Fibroblast of pulmonary artery (primary cell): ENCODE measurements around the gene RYK.
"Not testable (repeated sequence)": the region's sequence is repeated elsewhere in the genome, so short reads cannot be mapped to it uniquely, and the experiment has no call there.

Source experiments
- DNase-seq: peaks from one replicate; pipeline ENCODE4 v3.0.0-alpha.2; 2010; ENCODE audit warnings: low read depth
- H3K4me3 ChIP-seq: replicated peaks from 2 replicates; pipeline ENCODE4 v1.5.1; 2011; ENCODE audit warnings: low read depth, mild to moderate bottlenecking, control low read depth, low read length, moderate library complexity
- TF ChIP-seq, protein P1 (sequence below): IDR thresholded peaks from 2 replicates; pipeline ENCODE4 v1.5.1; 2011; ENCODE audit warnings: mild to moderate bottlenecking, control low read depth, low read length, inconsistent platforms; ENCODE audit errors: missing control alignments

RYK gene

DNA sequence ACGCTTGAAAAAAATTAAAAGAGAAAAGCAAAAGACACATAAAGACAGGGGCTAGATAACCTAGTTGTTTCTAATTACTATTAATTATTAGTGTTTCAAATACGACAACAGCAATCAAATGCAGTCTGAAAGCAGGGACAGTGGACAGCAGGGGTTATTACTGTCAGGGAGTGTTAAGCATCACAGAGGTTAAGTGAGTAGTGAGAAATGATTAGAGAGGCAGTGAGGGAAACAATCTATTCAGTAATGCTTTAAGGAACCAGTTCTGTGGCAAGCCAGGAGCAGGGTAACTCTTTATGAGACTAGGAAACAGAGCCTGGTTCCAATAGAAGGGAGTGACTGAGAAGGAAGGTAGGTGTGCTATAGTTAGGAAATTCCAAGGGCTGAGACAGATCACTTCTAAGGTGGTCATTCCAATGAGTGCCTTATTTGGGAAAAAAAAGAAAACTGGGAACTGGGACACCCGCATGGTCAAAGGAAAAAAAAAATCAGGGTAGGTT, 15.0 kb downstream of the RYK start:
- no peak overlapping the region for H3K4me3 ChIP-seq
- DNase-seq = no peak

DNA sequence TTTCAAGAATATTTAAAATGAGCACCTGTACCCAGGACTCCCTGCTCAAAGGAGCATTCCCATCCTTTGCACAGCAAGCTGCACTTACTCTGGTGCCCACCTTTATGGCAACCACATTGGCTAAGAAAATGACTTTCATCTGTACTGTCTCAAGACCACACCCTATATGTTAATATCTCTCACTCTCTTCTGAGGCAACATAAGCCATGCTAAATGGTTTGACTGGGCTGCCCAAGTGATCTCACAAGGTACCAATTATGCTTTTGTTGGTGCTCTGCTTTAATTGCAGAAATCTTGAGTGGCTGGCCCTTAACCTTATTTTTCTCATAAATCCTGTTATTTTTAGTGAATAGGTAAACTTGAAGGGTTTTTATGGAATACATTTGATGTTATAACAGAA, 17.7 kb downstream of the RYK start:
- no peak overlapping the region for H3K4me3 ChIP-seq
- TF ChIP-seq, protein P1, sequence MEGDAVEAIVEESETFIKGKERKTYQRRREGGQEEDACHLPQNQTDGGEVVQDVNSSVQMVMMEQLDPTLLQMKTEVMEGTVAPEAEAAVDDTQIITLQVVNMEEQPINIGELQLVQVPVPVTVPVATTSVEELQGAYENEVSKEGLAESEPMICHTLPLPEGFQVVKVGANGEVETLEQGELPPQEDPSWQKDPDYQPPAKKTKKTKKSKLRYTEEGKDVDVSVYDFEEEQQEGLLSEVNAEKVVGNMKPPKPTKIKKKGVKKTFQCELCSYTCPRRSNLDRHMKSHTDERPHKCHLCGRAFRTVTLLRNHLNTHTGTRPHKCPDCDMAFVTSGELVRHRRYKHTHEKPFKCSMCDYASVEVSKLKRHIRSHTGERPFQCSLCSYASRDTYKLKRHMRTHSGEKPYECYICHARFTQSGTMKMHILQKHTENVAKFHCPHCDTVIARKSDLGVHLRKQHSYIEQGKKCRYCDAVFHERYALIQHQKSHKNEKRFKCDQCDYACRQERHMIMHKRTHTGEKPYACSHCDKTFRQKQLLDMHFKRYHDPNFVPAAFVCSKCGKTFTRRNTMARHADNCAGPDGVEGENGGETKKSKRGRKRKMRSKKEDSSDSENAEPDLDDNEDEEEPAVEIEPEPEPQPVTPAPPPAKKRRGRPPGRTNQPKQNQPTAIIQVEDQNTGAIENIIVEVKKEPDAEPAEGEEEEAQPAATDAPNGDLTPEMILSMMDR = no peak
- DNase-seq = no peak

More for the DNA sequence above, 15.0 kb downstream of the RYK start:
- TF ChIP-seq, protein P1 = no peak

DNA sequence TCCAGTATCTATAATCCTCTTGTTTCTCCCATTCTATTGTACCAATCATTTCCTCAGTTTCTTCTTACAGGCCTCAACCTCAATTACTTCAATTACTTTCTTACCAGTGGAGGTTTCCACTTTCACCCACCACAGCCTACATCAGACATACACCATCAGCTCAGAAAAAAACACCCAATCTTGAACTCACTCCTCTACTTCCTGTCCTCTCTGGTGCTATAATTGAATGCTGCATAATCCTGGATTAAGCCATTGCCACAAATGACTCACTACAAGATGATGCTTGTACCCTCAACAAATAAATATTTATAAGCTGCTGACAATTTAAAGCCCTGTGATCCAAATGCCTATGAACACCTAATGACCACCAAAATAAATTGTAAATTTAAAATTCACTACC, 18.5 kb downstream of the RYK start:
- H3K4me3 ChIP-seq = no peak overlapping the region
- DNase-seq = peak; percentile 39
- TF ChIP-seq, protein P1 = no peak

DNA sequence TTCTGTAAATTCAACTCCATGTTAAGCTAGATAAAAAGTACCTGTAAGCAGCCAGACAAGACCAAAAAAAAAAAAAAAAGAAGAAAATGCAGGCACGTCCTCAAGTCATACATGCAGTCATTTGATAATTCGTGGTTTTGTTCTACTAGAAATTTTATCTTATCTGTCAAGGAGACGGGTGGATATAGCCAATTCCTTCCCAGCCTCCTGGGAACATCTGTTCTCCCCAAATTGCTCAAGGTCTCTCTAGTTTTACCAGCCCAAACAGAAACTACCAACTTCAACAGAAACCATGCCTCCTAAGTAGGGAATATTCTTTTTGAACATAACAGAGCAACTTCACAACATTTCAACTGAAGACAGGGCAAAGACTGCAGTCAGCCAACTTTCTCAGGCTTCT, 19.5 kb downstream of the RYK start:
- TF ChIP-seq, protein P1 = no peak
- peak overlapping the region; percentile 8 for H3K4me3 ChIP-seq
- DNase-seq = peak; percentile 66

DNA sequence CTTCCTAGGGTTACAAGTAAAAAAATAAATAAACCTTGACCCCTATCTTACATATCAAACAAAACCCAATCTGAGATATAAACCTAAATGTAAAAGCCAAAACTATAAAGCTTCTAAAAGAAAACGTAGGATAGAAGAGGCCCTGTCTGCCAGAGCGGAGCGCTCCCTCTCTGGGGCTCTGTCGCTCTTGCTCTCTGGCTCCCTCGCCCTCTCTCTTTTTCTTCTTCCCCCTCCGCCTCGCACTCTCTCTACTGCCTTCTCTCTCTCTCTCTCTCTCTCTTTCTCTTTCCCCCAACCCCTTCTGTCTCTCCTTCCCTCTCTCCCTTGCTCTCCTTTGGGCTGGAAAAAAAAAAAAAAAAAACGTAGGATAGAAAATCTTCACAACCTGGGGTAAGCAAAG, 21.6 kb downstream of the RYK start:
- DNase-seq = no peak
- H3K4me3 ChIP-seq = no peak overlapping the region
- TF ChIP-seq, protein P1 = no peak

DNA sequence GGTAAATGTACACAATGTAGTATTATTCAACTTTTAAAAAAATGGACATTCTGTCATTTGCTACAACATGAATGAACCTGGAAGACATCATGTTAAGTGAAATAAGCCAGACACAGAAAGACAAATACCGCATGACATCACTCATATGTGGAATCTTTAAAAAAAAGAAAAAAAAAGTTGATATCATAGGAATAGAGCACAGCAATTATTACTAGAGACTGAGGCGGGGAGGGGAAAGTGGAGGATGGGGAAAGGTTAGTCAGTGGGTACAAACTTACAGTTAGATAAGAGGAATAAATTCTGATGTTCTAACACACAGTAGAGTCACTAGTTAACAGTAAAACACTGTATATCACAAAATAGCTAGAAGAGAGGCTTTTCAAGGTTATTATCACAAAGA, 22.2 kb downstream of the RYK start:
- DNase-seq = no peak
- H3K4me3 ChIP-seq = no peak overlapping the region

DNA sequence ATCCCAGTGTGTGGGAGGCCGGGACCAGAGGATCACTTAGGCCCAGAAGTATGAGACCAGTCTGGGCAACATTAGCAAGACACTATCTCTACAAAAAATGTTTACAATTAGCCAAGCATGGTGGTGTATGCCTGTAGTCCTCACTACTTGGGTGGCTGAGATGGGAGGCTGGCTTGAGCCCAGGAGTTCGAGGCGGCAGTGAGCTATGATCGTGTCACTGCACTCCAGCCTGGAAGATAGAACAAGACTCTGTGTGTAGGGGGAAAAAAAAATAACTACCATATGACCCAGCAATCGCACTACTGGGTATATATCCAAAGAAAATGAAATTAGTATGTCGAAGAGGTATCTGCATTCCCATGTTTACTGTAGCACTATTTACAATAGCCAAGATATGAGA, 22.6 kb downstream of the RYK start:
- TF ChIP-seq, protein P1 = no peak
- no peak overlapping the region for H3K4me3 ChIP-seq
- no peak for DNase-seq

More for the DNA sequence above, 22.2 kb downstream of the RYK start:
- TF ChIP-seq, protein P1 = no peak

DNA sequence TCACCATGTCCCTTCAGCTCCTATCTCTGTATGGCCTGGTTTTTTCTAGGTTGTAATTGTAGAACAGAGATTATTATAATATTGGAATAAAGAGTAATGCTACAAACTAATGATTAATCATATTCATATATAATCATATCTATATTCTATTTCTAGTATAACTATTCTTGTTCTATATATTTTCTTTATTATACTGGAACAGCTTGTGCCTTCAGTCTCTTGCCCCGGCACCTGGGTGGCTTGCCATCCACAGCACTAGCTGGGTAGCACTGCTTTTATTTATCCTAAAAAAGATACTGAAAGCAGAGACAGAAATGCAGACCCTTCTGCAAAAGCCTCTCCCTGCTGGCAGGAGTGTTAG, 25.9 kb downstream of the RYK start:
- DNase-seq, H3K4me3 ChIP-seq: not testable (repeated sequence)
